Panc1 (cell line): ENCODE measurements around the gene PDE1A. TPM values are rescaled to one million over a fixed set of nuclear protein-coding genes. Genes with fewer than 3 reads are reported as not detected.

Experiments
- ATAC-seq: fragments of 200-7000 bp; cut with Tn5 transposase; 2 replicates; pipeline ENCODE4 v1.9.1; 2020; ENCODE audit warnings: mild to moderate bottlenecking, moderate library complexity
- BruUV-seq: library from RNA; stranded (reverse); fragments of 400-500 nt; replicated peaks from 2 replicates; lab custom pipeline; 2021; lab: Mats Ljungman, UMichigan
- CTCF ChIA-PET: fragments of 300-600 bp; sonication (Branson Sonifier 250); formaldehyde crosslinking; loops from one replicate; lab custom pipeline; 2022; ENCODE audit warnings: antibody characterized with exemption; lab: Charles Lee
- POLR2A ChIA-PET: fragments of 300-600 bp; sonication (Branson Sonifier 250); formaldehyde crosslinking; loops from one replicate; lab custom pipeline; 2022; ENCODE audit warnings: antibody characterized with exemption; lab: Charles Lee
- DNase-seq: peaks from one replicate; pipeline ENCODE4 v3.0.0-alpha.2; 2010; ENCODE audit warnings: low read depth, low spot score
- H3K27ac ChIP-seq: 2 replicates; pipeline ENCODE4 v1.5.1; 2011; ENCODE audit warnings: mild to moderate bottlenecking, low read length, inconsistent platforms
- H3K27me3 ChIP-seq: fragments of 200-500 bp; sonication (Bioruptor generic); 2 replicates; pipeline ENCODE4 v1.6.0; 2014; ENCODE audit warnings: low read length, inconsistent platforms; ENCODE audit not compliant: control insufficient read depth, insufficient read depth
- H3K36me3 ChIP-seq: fragments of 200-500 bp; sonication (Bioruptor generic); 2 replicates; pipeline ENCODE4 v1.5.1; 2014; ENCODE audit warnings: inconsistent platforms, mild to moderate bottlenecking, low read length, moderate library complexity; ENCODE audit not compliant: control insufficient read depth, insufficient read depth
- H3K4me1 ChIP-seq: 2 replicates; pipeline ENCODE4 v1.5.1; 2011; ENCODE audit warnings: inconsistent platforms, mild to moderate bottlenecking, low read length, moderate library complexity; ENCODE audit not compliant: control insufficient read depth, insufficient read depth
- H3K4me3 ChIP-seq, 2 experiments: 2 replicates each; pipeline ENCODE4 v1.5.1; 2011 to 2012; ENCODE audit warnings: low read depth in 2 of 2, low read length in 2 of 2, mild to moderate bottlenecking in 2 of 2, inconsistent platforms in 1 of 2, moderate library complexity in 1 of 2
- H3K9me3 ChIP-seq: fragments of 200-500 bp; sonication (Bioruptor generic); 2 replicates; pipeline ENCODE4 v1.5.1; 2014; ENCODE audit warnings: low read depth, mild to moderate bottlenecking, inconsistent platforms, low read length, moderate library complexity; ENCODE audit not compliant: control insufficient read depth, insufficient read depth
- POLR2AphosphoS5 ChIP-seq: IDR thresholded peaks from 2 replicates; pipeline ENCODE4 v1.6.1; 2012; ENCODE audit warnings: mild to moderate bottlenecking, low read depth, low read length, moderate library complexity
- SIN3A ChIP-seq: IDR thresholded peaks from 2 replicates; pipeline ENCODE4 v1.6.1; 2012; ENCODE audit warnings: low read depth, mild to moderate bottlenecking, low read length, moderate library complexity, borderline replicate concordance; ENCODE audit not compliant: insufficient read depth
- TCF7L2 ChIP-seq: IDR thresholded peaks from 2 replicates; pipeline ENCODE4 v1.6.1; 2011; ENCODE audit warnings: mild to moderate bottlenecking, low read depth, low read length, inconsistent platforms
- in situ Hi-C: cut with HindIII; loops from 2 replicates; pipeline ENCODE4 v1.10.0; 2016; ENCODE audit warnings: low sequenced_read_pairs, low pct_unique_long_range_greater_than_20kb
- intact Hi-C: fragments of 100-400 bp; cut with micrococcal nuclease; formaldehyde crosslinking; loops from one replicate; pipeline ENCODE4 v1.10.0; 2022; ENCODE audit not compliant: unreplicated experiment
- total RNA-seq: library from RNA; stranded (reverse); gene quantifications from one replicate; pipeline ENCODE4 v1.2.1, GENCODE V29; 2021; ENCODE audit not compliant: unreplicated experiment
- TF ChIP-seq, protein P1 (sequence below): fragments of 450-650 bp; IDR thresholded peaks from 2 replicates; pipeline ENCODE4 v1.5.1; 2017; ENCODE audit warnings: mild to moderate bottlenecking
- TF ChIP-seq, protein P2 (sequence below), 2 experiments: IDR thresholded peaks; 2 replicates each; pipeline ENCODE4 v1.6.1; 2011 to 2012; ENCODE audit warnings: low read depth in 2 of 2, control low read depth in 1 of 2, low read length in 1 of 2, mild to moderate bottlenecking in 1 of 2, moderate library complexity in 1 of 2; ENCODE audit not compliant: insufficient read depth in 1 of 2

The PDE1A gene
- total RNA-seq, 1 experiment from 2014 or later: 0.08 TPM

DNA sequence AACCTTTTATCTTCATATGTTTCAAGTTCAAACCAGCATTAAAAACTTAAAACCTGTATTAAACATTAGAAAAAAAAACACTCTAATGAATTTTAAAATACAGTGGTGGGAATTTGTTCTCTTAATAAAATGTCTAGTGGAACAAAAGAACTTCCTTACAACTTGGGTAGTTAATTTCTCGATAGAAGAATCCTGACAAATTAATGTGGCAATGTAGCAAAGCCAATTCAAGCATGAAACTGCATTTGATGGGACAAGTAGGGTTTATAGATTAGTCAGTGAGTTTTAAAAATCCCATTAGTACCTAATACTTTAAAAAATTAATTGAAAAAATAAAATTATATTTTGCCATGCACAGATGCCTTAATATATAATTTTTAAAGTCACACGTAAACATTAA lies 59.4 kb downstream of the PDE1A start:
- Histone ChIP-seq H3K4me1 (peaks cover under 1% of the 10 kb centered on the region; the same call in 1 of the 2 replicates), H3K9me3 (no peaks in the 10 kb centered on the region), H3K36me3 (no peaks in the 10 kb centered on the region), H3K27ac (no peak overlapping the region), H3K4me3 (no peak overlapping the region), H3K27me3 (no peaks in the 10 kb centered on the region)
- DNase-seq (no peak), ATAC-seq (no peak)
- TF ChIP-seq, protein P1, sequence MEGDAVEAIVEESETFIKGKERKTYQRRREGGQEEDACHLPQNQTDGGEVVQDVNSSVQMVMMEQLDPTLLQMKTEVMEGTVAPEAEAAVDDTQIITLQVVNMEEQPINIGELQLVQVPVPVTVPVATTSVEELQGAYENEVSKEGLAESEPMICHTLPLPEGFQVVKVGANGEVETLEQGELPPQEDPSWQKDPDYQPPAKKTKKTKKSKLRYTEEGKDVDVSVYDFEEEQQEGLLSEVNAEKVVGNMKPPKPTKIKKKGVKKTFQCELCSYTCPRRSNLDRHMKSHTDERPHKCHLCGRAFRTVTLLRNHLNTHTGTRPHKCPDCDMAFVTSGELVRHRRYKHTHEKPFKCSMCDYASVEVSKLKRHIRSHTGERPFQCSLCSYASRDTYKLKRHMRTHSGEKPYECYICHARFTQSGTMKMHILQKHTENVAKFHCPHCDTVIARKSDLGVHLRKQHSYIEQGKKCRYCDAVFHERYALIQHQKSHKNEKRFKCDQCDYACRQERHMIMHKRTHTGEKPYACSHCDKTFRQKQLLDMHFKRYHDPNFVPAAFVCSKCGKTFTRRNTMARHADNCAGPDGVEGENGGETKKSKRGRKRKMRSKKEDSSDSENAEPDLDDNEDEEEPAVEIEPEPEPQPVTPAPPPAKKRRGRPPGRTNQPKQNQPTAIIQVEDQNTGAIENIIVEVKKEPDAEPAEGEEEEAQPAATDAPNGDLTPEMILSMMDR: no peak
- TF ChIP-seq SIN3A (no peak), TCF7L2 (no peak), POLR2AphosphoS5 (no peak)
- TF ChIP-seq, protein P2, sequence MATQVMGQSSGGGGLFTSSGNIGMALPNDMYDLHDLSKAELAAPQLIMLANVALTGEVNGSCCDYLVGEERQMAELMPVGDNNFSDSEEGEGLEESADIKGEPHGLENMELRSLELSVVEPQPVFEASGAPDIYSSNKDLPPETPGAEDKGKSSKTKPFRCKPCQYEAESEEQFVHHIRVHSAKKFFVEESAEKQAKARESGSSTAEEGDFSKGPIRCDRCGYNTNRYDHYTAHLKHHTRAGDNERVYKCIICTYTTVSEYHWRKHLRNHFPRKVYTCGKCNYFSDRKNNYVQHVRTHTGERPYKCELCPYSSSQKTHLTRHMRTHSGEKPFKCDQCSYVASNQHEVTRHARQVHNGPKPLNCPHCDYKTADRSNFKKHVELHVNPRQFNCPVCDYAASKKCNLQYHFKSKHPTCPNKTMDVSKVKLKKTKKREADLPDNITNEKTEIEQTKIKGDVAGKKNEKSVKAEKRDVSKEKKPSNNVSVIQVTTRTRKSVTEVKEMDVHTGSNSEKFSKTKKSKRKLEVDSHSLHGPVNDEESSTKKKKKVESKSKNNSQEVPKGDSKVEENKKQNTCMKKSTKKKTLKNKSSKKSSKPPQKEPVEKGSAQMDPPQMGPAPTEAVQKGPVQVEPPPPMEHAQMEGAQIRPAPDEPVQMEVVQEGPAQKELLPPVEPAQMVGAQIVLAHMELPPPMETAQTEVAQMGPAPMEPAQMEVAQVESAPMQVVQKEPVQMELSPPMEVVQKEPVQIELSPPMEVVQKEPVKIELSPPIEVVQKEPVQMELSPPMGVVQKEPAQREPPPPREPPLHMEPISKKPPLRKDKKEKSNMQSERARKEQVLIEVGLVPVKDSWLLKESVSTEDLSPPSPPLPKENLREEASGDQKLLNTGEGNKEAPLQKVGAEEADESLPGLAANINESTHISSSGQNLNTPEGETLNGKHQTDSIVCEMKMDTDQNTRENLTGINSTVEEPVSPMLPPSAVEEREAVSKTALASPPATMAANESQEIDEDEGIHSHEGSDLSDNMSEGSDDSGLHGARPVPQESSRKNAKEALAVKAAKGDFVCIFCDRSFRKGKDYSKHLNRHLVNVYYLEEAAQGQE (IDR thresholded peaks at IDR 0.05; ENCODE audit: insufficient read depth in 1 of 2, low read depth in 2 of 2, low read length in 1 of 2): no peak
- no TSS peak for BruUV-seq
- ChIA-PET POLR2A (no interaction called here), CTCF (no interaction called here)
- intact Hi-C loops: no loop called here
- in situ Hi-C loops: no loop called here

DNA sequence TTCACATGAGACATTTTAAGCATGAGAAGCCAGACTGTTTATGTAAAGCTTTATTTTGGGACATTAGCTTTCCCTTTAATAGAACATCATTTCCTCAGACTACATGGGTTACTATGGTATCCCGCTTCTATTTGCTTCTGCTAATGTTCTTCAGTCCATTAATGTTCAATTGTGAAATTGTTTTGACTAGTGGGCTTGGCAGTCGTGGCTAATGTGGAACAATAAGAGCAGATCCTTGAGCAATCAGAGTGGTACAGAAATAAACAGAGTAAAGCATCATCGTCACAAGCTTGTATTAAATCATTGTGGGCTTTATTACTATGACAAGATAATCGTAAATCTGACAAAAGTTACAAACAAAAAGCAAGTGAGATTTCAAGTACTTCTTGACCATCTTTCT lies 60.2 kb downstream of the PDE1A start:
- Histone ChIP-seq H3K27me3 (no peaks in the 10 kb centered on the region), H3K9me3 (no peaks in the 10 kb centered on the region), H3K27ac (no peak overlapping the region), H3K4me1 (no peaks in the 10 kb centered on the region), H3K36me3 (no peaks in the 10 kb centered on the region), H3K4me3 (no peak overlapping the region)
- no peak for ATAC-seq
- intact Hi-C loops: no loop called here
- in situ Hi-C loops: no loop called here
- CTCF ChIA-PET: no interaction called here
- TF ChIP-seq SIN3A: no peak
- TF ChIP-seq POLR2AphosphoS5: no peak
- TF ChIP-seq TCF7L2: no peak
- TF ChIP-seq, protein P1: no peak
- TF ChIP-seq, protein P2 (IDR thresholded peaks at IDR 0.05; ENCODE audit: insufficient read depth in 1 of 2, low read depth in 2 of 2, low read length in 1 of 2): no peak
- BruUV-seq: no TSS peak
- POLR2A ChIA-PET: no interaction called here
- no peak for DNase-seq
